Kidney tubule cell (primary cell): ENCODE measurements around the gene PPP1R10.

Experiments used
- DNase-seq: peaks from one replicate; pipeline ENCODE4 v3.0.0-alpha.2; 2018; ENCODE audit warnings: low spot score

PPP1R10 gene

GRCh38 chr6:30619561-30619960 is 2.5 kb upstream of the PPP1R10 start:
- DNase-seq, result no peak

GRCh38 chr6:30618270-30618797 is 1.3 kb upstream of the PPP1R10 start:
- DNase-seq, result peak; percentile 18

- peak; percentile 98 for DNase-seq
Observed at GRCh38 chr6:30617565-30618269, 674 bp upstream of the PPP1R10 start, which contains the start of gene MRPS18B. Gene MRPS18B, plus strand, starts transcription at chr6:30617840. Its CDS starts 26 bp downstream, at chr6:30617866.

GRCh38 chr6:30615958-30616810 is 859 bp downstream of the PPP1R10 start:
- peak; percentile 48 for DNase-seq

GRCh38 chr6:30615219-30615957 is 1.7 kb downstream of the PPP1R10 start:
- peak; percentile 86 for DNase-seq

DNA sequence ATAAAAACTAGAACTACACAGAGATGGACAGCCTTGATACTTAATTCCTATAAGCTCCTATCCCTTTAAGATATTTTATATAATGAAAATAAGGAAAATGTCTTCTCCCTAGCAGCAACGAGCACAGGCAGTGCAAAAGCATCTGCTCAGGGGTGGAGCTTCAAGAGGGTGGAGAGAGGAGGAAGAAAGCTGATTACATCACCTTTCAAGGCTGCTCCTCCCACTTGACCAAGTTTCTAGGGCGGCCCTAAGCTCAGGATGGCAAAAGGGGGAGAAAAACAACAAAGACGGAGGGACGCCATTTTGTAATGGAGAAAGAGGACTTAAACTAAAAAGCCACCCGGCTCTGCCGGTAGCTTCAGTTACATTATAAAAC is 2.2 kb downstream of the PPP1R10 start:
- DNase-seq, result peak; percentile 98

DNA sequence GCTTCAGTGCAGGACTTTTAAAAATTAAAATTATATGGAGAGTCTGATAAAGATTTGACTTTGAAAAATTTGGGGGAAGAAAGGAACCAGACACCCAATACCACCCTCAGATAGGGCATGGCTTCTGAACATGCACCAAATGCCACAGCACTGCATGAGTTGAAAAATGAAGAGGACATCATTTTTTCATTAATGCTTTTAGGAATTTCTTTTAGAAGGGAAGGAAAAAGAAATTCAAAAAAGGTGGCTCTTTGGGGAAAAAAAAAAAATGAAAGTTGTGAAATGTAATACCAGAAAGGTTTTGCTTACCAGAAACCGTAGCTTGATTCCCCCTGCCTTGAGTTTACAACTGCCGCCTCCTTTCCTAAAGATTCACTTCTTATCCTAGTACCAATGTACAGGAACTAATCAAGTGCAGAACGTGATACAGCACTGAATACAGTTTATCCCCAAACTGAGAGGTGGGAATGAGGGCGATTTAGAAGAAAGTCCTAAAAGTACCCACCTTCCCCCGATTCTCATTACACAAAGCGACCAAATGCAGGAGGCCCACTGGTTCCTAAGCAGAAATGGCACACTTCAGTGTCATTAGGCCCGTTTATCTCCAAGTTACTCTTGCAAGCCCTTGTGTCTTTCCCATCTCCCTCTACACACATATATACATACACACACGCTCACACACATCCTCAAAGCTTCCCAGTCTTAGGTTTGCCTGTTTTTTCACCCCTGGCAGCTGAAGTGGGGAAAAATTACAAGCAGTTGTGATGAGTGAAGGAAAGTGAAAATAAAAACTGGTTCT is 2.8 kb downstream of the PPP1R10 start:
- no peak for DNase-seq

DNA sequence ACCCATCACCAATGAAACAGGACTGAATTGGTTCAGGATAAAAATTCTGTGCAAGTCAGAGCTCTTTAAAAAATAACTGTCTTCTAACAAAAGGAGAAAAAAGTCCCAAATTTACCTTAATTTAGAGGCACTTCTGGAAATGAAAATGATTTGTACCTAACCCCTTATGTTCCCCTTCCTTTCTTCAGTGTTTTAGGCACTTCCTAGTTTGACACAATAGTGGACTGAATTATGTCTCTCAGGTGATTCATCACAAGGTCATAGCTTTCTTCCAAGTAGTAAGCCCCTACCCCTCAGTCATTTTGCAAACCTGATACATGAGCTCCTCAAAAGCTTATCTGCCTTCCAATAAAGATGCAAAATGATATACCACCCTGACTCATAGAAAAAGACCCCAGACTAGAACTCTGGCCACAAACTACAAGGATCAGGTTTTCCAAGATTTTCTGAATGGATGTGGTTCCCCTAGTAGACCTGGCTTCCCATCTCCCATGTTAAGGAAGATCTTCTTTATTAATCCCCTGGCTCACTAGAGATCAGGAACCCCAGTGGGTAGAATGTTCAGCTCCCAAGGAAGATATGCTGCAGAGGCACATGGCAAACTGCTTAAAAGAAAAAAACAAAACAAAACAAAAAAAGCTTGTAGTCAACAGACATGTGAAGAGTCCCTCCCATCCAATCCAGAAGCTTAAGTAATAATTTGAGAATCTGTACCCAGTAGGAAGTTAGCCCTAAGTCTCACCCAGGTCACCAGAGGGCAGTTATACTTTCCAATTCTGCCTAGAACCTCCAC is 3.6 kb downstream of the PPP1R10 start:
- peak; percentile 72 for DNase-seq

DNA sequence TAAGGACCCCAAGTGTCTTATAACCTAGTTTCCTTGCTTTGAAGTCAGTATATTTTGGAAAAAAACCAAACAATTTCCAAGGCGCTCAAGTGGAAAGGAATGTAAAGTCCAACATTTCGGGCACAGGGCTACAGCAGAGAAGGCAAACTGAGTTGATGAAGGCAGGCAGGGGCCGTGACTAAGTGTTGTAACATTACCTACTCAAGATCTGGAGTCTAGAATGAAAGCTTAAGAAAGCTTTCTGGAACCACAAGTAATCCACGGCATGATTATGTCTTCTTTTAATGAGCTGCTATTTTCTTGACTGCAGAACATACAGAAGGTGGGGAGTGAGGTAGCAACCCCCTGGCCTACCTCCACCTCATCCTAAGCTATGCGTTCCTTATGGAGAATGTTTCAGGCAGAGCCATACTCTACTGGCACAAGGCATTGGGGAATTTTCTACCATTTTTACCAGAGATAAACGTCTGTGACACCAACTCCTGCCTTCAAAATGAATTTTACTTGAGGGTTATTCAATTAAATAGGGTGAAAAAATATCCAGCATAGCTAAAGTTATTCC is 4.3 kb downstream of the PPP1R10 start:
- DNase-seq, result peak; percentile 84

GRCh38 chr6:30612213-30612612 is 4.8 kb downstream of the PPP1R10 start:
- DNase-seq, result peak; percentile 38

DNA sequence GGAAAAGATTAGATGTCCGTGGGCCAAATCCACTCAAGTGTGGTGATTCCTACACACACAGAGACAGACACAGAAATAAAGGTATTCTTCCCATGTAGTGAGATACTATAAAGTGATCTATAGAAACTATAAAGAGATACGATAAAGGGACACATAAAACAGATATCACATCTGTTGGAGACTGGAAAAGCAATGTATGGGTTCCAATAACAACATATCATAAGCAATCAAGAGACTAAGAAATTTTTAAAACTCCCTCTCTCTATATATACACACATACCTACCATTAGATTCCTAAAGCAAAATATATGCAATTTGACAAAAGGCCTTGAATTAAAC is 5.2 kb downstream of the PPP1R10 start:
- no peak for DNase-seq

- no peak for DNase-seq
Observed at GRCh38 chr6:30611150-30611855, 5.7 kb downstream of the PPP1R10 start.

DNA sequence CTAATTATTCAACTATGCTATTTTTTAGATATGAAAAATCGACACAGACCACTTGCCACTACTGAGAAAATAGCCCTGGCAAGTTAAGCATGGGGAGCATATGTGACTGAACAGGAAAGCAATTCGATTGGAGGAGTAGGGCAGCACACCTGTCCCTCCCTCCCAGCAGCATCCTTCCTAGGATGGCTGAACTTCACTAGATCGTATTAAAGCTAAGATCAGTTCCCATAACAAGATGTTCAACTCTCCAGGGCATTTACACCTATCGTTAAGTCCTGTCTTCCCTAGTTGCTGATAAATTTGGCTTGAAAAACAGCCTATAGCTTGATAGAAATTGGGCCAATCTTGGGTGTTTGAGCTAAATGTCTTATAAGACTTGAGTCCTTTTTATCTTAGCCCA is 7.0 kb downstream of the PPP1R10 start:
- DNase-seq, result no peak

GRCh38 chr6:30603961-30604360 is 13.1 kb downstream of the PPP1R10 start:
- DNase-seq, result no peak

DNA sequence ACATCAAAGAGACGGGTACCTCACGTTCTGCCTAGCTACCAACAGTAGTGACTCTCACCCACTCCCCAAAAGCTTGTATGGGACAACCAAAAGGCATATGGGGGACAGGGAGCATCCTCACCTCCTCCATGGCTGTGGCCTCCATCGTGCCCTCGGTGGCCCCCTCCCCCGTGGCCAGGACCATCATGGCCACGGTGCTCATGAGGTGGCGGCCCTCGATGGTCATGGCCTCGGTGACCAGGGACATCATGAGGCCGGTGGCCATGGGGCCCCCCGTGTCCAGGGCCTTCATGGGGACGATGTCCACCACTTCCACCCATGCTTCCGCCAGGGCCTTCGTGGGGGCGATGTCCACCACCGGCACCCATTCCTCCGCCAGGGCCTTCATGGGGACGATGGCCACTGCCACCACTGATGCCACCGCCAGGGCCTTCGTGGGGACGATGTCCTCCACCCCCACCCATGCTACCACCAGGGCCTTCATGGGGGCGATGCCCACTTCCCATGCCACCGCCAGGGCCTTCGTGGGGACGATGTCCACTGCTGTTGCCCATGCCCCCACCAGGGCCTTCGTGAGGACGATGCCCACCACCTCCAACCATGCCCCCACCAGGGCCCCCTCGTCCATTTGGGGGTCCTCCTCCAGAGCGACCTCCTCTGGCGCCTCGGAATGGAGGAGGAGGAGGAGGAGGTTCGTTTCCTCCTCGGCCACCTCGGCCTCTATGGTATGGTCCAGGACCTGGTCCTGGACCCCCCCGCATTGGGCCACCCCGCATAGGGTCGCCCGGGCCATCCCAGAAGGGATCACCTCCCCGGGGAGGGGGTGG is 15.0 kb downstream of the PPP1R10 start:
- DNase-seq, result no peak

DNA sequence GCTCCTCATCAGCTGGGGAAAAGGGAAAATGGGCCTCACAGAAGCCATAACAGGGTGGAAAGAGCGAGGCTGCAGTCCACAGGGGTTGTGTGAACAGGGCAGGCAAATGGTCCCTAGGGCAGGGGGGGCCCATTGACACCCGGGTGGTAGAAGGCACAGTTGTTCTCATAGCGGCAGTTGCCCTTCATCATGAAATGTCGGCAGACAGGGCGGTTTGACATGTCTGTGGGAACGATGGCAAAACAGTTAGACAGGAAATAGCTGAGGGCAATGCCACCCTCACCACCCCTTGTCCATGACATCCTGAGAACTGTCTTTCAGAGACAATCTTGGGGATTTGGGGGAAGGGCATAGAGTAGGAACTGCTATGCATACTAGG is 15.6 kb downstream of the PPP1R10 start:
- no peak for DNase-seq

DNA sequence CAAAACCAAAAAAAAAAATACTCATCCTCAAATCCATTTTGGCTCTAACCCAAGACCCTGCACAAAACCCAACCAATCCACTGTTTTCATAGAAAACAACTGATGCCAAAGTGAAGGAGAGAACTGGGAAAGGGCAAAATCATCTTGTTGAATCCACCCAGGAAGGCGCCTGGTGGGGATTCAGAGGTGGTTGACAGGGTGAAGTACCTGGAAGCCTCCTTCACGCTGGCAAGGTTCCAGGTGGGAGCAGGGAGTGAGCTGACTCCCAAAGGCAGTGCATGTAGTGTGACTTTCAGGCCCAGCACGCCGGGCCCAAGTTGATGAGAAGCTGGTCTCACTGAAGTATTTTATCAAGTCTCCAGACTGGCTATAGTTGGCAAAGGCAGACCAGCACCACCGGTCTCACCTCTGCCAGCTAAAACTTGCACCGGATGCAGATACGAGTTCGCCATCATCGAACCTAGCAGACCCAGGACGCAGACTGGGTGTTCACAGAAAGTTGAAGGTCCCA is 16.5 kb downstream of the PPP1R10 start:
- DNase-seq, result no peak

- DNase-seq, result no peak
Observed at GRCh38 chr6:30599625-30600324, 17.3 kb downstream of the PPP1R10 start.
